MCF 10A (cell line): ENCODE measurements around the gene PTPRT. TPM values are rescaled to one million over a fixed set of nuclear protein-coding genes. Genes with fewer than 3 reads are reported as not detected.

Source experiments
- BruUV-seq: library from RNA; stranded (reverse); fragments of 400-500 nt; replicated peaks from 2 replicates; lab custom pipeline; 2021; lab: Mats Ljungman, UMichigan
- CTCF ChIA-PET: fragments of 300-600 bp; sonication (Branson Sonifier 250); formaldehyde crosslinking; extraction: SDS; loops from one replicate; lab custom pipeline; 2021; ENCODE audit warnings: antibody characterized with exemption, inconsistent platforms; lab: Yijun Ruan, JAX
- POLR2A ChIA-PET: fragments of 300-600, 350-650 bp; sonication (Branson Sonifier 250); formaldehyde crosslinking; extraction: SDS; loops from one replicate; lab custom pipeline; 2020; ENCODE audit warnings: antibody characterized with exemption, inconsistent platforms; lab: Yijun Ruan, JAX
- DNase-seq: peaks from one replicate; pipeline ENCODE4 v3.0.0-alpha.2; 2018; ENCODE audit not compliant: unreplicated experiment
- H3K27ac Mint-ChIP-seq: one replicate; pipeline ENCODE4 v1.8.0; 2022; ENCODE audit warnings: mild to moderate bottlenecking, low read depth, mixed read lengths; ENCODE audit not compliant: unreplicated experiment
- H3K27me3 Mint-ChIP-seq: one replicate; pipeline ENCODE4 v1.8.0; 2022; ENCODE audit warnings: mixed read lengths; ENCODE audit not compliant: insufficient read depth, unreplicated experiment
- H3K36me3 Mint-ChIP-seq: one replicate; pipeline ENCODE4 v1.8.0; 2022; ENCODE audit warnings: mild to moderate bottlenecking, moderate library complexity, mixed read lengths; ENCODE audit not compliant: insufficient read depth, unreplicated experiment
- H3K4me1 Mint-ChIP-seq: one replicate; pipeline ENCODE4 v1.8.0; 2022; ENCODE audit warnings: mixed read lengths; ENCODE audit not compliant: insufficient read depth, unreplicated experiment
- H3K4me3 Mint-ChIP-seq: one replicate; pipeline ENCODE4 v1.8.0; 2022; ENCODE audit warnings: mild to moderate bottlenecking, moderate library complexity, mixed read lengths; ENCODE audit not compliant: unreplicated experiment
- H3K9me3 Mint-ChIP-seq: one replicate; pipeline ENCODE4 v1.8.0; 2022; ENCODE audit warnings: mixed read lengths; ENCODE audit not compliant: unreplicated experiment
- intact Hi-C: fragments of 100-400 bp; cut with micrococcal nuclease; formaldehyde crosslinking; loops from 2 replicates; pipeline ENCODE4 v1.14.1; 2022
- total RNA-seq: library from RNA; stranded (reverse); gene quantifications from 2 replicates; pipeline ENCODE4 v1.2.3, GENCODE V29; 2022
- TF ChIP-seq, protein P1 (sequence below): fragments of 200-600 bp; IDR thresholded peaks from one replicate; pipeline ENCODE4 v1.8.0; 2022; ENCODE audit warnings: antibody characterized with exemption, mild to moderate bottlenecking; ENCODE audit not compliant: unreplicated experiment

PTPRT gene
- total RNA-seq, 1 experiment from 2014 or later = not detected

DNA sequence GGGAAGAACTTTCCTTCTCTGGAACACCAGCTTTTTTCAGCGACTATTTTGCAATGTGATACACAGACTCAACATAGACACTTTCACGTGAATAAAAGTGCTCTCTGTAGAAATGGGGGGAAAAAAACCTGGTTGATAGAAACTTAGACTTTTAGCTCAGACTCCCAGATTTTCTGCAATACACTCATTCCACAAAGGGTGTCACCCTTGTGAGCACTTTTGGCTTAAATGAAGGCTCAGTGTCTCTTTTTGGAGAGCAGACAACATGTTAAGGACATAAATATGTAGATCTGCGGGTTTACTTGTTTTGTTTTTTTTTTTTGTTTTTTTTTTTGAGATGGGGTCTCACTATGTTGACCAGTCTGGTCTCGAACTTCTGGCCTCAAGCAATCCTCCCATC, 579.6 kb downstream of the PTPRT start:
- TF ChIP-seq, protein P1, sequence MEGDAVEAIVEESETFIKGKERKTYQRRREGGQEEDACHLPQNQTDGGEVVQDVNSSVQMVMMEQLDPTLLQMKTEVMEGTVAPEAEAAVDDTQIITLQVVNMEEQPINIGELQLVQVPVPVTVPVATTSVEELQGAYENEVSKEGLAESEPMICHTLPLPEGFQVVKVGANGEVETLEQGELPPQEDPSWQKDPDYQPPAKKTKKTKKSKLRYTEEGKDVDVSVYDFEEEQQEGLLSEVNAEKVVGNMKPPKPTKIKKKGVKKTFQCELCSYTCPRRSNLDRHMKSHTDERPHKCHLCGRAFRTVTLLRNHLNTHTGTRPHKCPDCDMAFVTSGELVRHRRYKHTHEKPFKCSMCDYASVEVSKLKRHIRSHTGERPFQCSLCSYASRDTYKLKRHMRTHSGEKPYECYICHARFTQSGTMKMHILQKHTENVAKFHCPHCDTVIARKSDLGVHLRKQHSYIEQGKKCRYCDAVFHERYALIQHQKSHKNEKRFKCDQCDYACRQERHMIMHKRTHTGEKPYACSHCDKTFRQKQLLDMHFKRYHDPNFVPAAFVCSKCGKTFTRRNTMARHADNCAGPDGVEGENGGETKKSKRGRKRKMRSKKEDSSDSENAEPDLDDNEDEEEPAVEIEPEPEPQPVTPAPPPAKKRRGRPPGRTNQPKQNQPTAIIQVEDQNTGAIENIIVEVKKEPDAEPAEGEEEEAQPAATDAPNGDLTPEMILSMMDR = no peak
- Mint-ChIP-seq H3K9me3 (peaks cover 45% of the 10 kb centered on the region), H3K4me1 (no peaks in the 10 kb centered on the region), H3K27me3 (no peaks in the 10 kb centered on the region), H3K36me3 (no peaks in the 10 kb centered on the region), H3K4me3 (no peak overlapping the region), H3K27ac (no peak overlapping the region)
- intact Hi-C loops = no loop called here
- CTCF ChIA-PET = interaction anchor here (0.8 kb wide), 1 partner anchor 1900 kb away, joined by 3 read pairs; no protein-coding TSS in a partner anchor
- no TSS peak for BruUV-seq
- DNase-seq = no peak
- POLR2A ChIA-PET = no interaction called here

- Mint-ChIP-seq H3K4me1 (no peaks in the 10 kb centered on the region), H3K27ac (no peak overlapping the region), H3K9me3 (peaks cover 43% of the 10 kb centered on the region), H3K27me3 (no peaks in the 10 kb centered on the region), H3K36me3 (no peaks in the 10 kb centered on the region), H3K4me3 (no peak overlapping the region)
- ChIA-PET CTCF (interaction anchor here (0.8 kb wide), 1 partner anchor 1901 kb away, joined by 3 read pairs; no protein-coding TSS in a partner anchor), POLR2A (no interaction called here)
- TF ChIP-seq, protein P1 = no peak
- no TSS peak for BruUV-seq
- intact Hi-C loops = no loop called here
- DNase-seq = no peak
These were observed 580.1 kb downstream of the PTPRT start for GRCh38 chr20:42609618-42610017.

- CTCF ChIA-PET = no interaction called here
- intact Hi-C loops = no loop called here
These were observed 584.4 kb downstream of the PTPRT start for GRCh38 chr20:42604998-42605956.

GRCh38 chr20:42603655-42604054, 586.1 kb downstream of the PTPRT start:
- H3K36me3 Mint-ChIP-seq = no peaks in the 10 kb centered on the region
- no peak for DNase-seq
- intact Hi-C loops = no loop called here
- H3K4me3 Mint-ChIP-seq = no peak overlapping the region
- ChIA-PET POLR2A (no interaction called here), CTCF (no interaction called here)
- H3K4me1 Mint-ChIP-seq = no peaks in the 10 kb centered on the region
- peaks cover 50% of the 10 kb centered on the region for H3K9me3 Mint-ChIP-seq
- no peaks in the 10 kb centered on the region for H3K27me3 Mint-ChIP-seq
- H3K27ac Mint-ChIP-seq = no peak overlapping the region
- TF ChIP-seq, protein P1 = no peak
- BruUV-seq = no TSS peak

More at GRCh38 chr20:42604998-42605956, 584.4 kb downstream of the PTPRT start:
- Mint-ChIP-seq H3K27ac (no peak overlapping the region), H3K27me3 (no peaks in the 10 kb centered on the region), H3K9me3 (peaks cover 37% of the 10 kb centered on the region), H3K4me3 (no peak overlapping the region), H3K4me1 (no peaks in the 10 kb centered on the region), H3K36me3 (no peaks in the 10 kb centered on the region)
- no peak for DNase-seq
- BruUV-seq = no TSS peak
- TF ChIP-seq, protein P1 = no peak
- POLR2A ChIA-PET = no interaction called here
